HG02885 (cell line): ENCODE data around the gene ITCH.
"Not testable (repeated sequence)": the region's sequence is repeated elsewhere in the genome, so short reads cannot be mapped to it uniquely, and the experiment has no call there.

Experiments
- ATAC-seq: cut with Tn5 transposase; IDR thresholded peaks from one replicate; pipeline ENCODE4 v1.9.1; 2021; ENCODE audit warnings: mild to moderate bottlenecking; ENCODE audit not compliant: unreplicated experiment, poor library complexity

The ITCH gene

GRCh38 chr20:34495916-34496315 lies 132.8 kb downstream of the ITCH start:
- ATAC-seq: no peak

DNA sequence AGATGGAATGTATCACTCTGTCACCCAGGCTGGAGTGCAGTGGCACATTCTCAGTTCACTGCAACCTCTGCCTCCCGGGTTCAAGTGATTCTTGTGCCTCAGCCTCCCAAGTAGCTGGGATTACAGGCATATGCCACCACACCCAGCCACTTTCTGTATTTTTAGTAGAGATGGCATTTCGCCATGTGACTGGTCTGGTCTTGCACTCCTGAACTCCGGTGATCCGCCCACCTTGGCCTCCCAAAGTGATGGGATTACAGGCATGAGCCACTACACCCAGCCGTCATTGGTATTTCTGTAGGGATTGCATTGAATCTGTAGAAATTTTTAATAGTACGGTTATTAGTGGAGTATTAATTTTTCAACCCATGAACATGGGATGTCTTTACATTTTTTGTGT lies 134.5 kb downstream of the ITCH start:
- not testable (repeated sequence) for ATAC-seq

DNA sequence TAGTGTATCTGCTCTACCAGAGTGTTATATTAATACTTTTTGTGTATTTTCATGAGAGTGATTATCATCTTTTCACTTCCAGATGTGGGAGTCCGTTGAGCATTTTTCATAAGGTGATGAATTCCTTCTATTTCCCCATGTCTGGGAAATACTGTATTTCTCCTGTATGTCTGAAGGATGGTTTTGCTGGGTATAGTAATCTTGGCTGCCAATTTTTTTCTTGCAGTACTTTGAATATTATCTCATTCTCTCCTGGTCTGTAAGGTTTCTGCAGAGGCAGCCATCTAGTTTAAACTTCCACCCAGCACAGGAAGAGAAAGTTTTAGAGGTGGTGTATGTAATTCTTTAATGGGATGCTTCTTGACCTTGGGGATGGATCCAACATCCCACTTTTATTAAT lies 137.8 kb downstream of the ITCH start:
- no peak for ATAC-seq

DNA sequence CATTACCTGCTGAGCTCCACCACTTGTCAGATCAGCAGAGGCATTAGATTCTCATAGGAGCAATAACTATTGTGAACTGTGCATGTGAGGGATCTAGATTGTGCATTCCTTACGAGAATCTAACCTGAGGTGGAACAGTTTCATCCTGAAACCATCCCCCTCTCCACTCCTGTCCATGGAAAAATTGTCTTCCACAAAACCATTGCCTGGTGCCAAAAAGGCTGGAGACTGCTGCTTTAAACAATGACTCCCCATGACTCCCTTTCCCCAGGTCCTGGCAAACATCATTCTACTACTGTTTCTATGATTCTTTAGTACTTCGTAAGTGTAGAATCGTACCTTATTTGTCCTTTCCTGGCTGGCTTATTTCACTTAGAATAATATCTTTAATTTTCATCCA lies 143.4 kb downstream of the ITCH start:
- no peak for ATAC-seq

DNA sequence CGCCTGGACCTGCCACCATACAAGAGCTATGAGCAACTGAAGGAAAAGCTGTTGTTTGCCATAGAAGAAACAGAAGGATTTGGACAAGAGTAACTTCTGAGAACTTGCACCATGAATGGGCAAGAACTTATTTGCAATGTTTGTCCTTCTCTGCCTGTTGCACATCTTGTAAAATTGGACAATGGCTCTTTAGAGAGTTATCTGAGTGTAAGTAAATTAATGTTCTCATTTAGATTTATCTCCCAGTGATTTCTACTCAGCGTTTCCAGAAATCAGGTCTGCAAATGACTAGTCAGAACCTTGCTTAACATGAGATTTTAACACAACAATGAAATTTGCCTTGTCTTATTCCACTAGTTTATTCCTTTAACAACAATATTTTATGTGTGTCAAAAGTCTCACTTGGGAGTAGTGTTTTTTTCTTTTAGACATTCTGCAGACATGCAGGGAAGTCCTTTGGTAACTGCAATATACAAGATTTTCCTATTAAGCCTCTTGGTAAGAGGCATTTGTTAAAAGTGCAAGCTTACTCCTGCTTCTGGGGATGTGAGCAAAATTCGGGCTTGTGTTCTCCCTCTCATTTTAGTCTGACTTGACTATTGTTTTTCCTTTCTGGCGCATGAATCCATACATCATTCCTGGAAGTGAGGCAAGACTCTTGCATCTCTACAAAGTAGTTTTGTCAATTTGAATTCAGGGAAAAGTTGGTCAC lies 144.8 kb downstream of the ITCH start:
- ATAC-seq: no peak

DNA sequence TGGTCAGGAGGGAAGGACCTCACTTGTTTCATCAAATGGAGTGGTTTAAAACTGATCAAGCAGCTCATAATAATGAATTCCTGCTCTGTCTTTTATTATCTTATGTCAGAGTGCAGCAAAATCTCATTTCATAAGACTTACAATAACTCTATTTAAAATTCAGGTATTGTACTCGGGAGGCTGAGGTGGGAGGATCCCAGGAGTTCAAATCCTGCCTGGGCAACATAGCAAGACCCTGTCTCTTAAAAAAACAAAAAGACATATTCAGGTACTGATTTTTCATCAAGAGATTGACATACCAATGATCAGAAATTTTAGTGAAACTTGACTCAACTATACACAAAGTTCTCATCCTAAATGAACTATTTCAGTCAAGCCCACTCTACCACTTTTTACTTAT lies 147.5 kb downstream of the ITCH start:
- no peak for ATAC-seq

- no peak for ATAC-seq
Observed at GRCh38 chr20:34511891-34512265, 148.8 kb downstream of the ITCH start.

DNA sequence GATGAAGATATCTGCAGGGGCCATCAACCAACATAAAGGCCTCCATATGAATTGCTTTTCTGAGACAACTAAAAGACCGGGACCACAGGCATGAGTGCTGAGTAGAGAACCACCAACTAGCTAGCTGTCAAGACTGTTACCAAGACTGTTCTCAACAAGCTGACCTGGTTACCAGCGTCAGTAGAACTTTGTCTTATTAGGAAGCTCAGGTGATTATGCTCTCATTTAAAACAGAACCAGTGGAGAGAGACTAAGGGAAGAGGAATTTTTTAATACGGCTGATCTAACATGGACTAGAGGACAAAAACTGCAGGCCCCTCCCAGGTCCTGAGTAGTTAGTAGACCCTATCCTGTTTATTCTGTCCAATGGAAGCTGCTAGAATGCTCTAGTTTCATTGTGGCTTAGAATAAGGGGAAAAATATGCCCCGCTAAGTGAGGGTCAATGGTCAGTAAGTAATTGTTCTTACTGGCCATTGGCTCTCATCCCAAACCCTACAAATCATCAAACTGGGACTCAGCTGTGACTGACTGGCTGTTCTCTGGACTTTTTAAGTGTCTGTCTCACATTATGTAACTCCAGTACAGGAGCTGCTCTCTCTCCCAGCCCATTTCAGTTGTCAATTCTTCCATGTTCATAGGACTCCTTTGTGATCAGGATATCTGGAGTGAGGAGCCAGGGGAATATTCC lies 149.3 kb downstream of the ITCH start:
- no peak for ATAC-seq

DNA sequence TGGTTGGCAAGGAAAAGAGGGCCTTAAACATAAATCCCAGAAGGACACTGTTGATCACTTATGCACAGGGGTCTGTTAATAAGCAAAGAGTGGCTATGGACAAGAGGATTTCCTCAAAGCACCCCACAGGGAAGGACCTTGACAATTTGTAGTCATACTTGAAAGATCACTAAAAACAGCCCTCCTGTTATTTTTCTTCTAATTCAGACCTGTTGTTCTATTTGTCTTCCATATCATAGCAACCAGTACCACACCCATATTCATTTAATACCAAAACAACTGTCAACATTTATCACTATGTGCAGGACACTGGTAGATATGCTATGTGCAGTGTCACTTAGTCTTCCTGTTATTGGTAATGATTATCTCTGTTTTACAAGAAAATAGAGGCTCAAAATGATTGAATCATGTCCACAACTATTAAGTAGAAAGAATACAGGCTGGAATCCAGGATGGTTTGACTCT lies 149.9 kb downstream of the ITCH start:
- no peak for ATAC-seq

DNA sequence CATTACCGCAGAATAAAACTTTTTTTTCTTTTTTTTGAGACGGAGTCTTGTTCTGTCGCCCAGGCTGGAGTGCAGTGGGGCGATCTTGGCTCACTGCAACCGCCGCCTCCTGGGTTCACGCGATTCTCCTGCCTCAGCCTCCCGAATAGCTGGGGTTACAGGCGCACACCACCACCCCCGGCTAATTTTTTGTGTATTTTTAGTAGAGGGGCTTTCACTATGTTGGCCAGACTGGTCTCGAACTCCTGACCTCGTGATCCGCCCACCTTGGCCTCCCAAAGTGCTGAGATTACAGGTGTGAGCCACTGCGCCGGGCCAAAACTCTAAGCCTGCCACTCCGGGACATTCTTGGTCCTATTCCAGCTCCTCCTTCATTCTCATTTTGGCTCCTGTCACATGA lies 151.0 kb downstream of the ITCH start:
- not testable (repeated sequence) for ATAC-seq

DNA sequence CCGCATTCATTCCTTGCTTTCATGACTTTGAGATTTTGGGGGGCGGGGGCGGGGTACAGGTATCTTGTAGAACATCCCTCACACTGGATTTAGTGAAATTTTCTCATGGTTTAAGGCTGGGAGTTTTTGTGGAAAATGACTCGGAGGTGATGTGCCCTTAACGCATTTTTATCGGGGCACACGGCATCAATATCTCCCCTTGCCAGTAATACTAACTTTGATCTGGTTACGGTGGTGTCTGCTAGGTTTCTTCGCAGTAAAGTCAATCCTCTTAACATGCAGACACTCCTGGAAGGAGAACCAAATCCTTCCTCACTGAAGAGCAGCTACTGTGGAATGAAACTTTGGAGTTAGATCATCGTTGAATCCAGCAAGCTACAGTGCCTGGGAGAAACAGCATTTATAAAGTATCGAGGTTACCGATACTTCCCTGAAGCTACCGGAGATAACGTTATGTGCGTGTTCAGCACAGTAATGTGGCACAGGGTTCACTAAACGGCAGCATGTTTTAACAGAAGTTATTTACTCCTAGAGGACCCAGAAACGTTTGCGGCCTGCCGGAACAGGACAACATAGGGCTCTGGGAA lies 151.9 kb downstream of the ITCH start:
- ATAC-seq: no peak

GRCh38 chr20:34515484-34516246 lies 152.6 kb downstream of the ITCH start:
- ATAC-seq: peak; percentile 42

GRCh38 chr20:34516247-34517113 lies 153.4 kb downstream of the ITCH start, which contains the start of gene DYNLRB1:
TSS of gene DYNLRB1 (plus strand) at chr20:34516422. CDS start at chr20:34516459, 37 bp downstream.
- ATAC-seq: peak; percentile 76

- no peak for ATAC-seq
Observed at GRCh38 chr20:34517114-34517505, 154.0 kb downstream of the ITCH start.

- not testable (repeated sequence) for ATAC-seq
Observed at GRCh38 chr20:34518863-34519262, 155.8 kb downstream of the ITCH start.

DNA sequence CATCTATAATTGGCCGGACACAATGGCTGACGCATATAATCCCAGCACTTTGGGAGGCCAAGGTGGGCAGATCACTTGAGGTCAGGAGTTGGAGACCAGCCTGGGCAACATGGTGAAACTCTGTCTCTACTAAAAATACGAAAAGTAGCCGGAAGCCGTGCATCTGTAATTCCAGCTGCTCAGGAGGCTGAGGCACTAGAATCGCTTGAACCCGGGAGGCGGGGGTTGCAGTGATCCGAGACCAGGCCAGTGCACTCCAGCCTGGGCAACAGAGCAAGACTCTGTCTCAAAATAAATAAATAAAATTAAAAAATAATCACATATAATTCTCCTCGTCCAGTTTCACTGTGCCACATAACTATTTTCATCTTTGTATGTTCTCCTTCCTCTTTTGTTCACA lies 156.8 kb downstream of the ITCH start:
- ATAC-seq: not testable (repeated sequence)

GRCh38 chr20:34522969-34523871 lies 160.1 kb downstream of the ITCH start:
- no peak for ATAC-seq

DNA sequence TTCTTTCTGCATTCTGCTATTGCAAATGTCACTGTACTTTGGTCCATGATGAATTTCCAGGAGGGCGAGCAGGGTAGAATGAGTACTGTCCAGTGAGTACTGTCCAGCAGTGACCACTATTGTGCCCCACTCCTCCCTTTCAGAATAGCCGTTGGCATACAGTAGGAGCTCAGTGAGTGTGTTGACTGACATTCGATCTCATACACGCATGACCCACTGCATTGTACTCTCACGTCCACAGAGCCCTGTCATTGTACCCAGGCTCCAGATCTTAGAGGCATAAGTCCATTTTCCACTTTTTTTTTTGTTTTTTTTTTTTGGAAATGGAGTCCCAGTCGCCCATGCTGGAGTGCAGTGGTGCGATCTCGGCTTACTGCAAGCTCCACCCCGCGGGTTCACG lies 161.4 kb downstream of the ITCH start:
- no peak for ATAC-seq

- no peak for ATAC-seq
Observed at GRCh38 chr20:34525342-34525708, 162.3 kb downstream of the ITCH start.
